ENCODE data around the gene RGS14.

- TF ChIP-seq, protein P1, sequence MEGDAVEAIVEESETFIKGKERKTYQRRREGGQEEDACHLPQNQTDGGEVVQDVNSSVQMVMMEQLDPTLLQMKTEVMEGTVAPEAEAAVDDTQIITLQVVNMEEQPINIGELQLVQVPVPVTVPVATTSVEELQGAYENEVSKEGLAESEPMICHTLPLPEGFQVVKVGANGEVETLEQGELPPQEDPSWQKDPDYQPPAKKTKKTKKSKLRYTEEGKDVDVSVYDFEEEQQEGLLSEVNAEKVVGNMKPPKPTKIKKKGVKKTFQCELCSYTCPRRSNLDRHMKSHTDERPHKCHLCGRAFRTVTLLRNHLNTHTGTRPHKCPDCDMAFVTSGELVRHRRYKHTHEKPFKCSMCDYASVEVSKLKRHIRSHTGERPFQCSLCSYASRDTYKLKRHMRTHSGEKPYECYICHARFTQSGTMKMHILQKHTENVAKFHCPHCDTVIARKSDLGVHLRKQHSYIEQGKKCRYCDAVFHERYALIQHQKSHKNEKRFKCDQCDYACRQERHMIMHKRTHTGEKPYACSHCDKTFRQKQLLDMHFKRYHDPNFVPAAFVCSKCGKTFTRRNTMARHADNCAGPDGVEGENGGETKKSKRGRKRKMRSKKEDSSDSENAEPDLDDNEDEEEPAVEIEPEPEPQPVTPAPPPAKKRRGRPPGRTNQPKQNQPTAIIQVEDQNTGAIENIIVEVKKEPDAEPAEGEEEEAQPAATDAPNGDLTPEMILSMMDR (IDR thresholded peaks at IDR 0.05) = no peak
- TF ChIP-seq POLR2A (IDR thresholded peaks at IDR 0.05) = no peak
Observed at GRCh38 chr5:177311392-177311722, 46.4 kb upstream of the RGS14 start.

Measured in tibial nerve (tissue), 3 donors.